ENCODE measurements around the gene GLRX3.
"Not testable (repeated sequence)": the region's sequence is repeated elsewhere in the genome, so short reads cannot be mapped to it uniquely, and the experiment has no call there.

The GLRX3 gene

GRCh38 chr10:130136226-130137089, at the start of gene GLRX3:
TSS of gene GLRX3 (plus strand) at chr10:130136391. CDS start at chr10:130136421, 30 bp downstream.
- peak; percentile 85 to 89 for DNase-seq (ENCODE audit: low read depth in 2 of 2)

- not testable (repeated sequence) for DNase-seq (ENCODE audit: low read depth in 2 of 2)
Measured at GRCh38 chr10:130090565-130090964, 45.6 kb upstream of the GLRX3 start.

DNA sequence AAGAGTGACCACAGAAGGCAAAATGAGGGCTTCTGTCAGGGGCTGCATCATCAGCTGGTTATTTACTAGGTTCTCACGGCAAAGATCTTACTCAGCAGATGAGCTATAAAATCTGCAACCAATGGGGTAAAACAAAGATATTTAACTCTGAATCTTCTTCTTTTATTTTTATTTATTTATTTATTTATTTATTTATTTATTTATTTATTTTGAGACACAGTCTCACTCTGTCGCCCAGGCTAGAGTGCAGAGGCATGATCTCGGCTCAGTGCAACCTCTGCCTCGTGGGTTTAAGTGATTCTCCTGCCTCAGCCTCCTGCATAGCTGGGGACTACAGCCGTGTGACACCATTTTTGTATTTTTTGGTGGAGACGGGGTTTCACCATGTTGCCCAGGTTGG, 36.8 kb upstream of the GLRX3 start:
- no peak for DNase-seq (ENCODE audit: low read depth in 2 of 2)

GRCh38 chr10:130105724-130106123, 30.5 kb upstream of the GLRX3 start:
- no peak for DNase-seq (ENCODE audit: low read depth in 2 of 2)

GRCh38 chr10:130108146-130108545, 28.0 kb upstream of the GLRX3 start:
- not testable (repeated sequence) for DNase-seq (ENCODE audit: low read depth in 2 of 2)

DNA sequence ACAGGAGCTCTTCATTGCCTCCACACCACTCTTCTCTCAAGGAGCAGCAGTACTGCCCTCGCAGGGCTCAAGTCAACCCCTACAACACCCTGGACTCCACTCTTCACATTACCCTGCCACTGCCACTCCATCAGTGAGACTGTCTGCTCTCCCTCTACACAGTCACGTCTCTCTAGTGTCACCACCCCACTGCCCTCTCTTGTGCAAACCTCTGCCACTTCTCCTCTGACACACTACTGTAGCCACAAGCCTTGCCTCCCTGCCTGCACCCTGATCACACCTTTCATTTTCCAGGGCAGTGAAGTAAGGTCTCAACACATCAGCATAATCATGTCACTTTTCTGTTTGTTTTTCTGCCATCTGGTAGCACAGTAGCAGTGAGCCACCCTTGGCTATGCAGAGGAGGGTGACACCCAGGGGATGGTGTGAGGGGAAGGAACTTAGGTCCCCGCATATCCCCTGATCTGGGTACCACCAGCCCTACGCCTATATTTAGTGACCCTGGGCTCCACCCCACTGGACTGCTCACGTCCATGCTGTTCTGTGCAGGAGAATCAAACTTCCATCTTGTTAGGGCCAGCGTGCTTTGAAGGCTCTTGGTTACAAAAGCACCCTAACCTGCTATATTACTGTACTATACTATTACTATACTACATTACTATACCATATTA, 27.1 kb upstream of the GLRX3 start:
- no peak for DNase-seq (ENCODE audit: low read depth in 2 of 2)

DNA sequence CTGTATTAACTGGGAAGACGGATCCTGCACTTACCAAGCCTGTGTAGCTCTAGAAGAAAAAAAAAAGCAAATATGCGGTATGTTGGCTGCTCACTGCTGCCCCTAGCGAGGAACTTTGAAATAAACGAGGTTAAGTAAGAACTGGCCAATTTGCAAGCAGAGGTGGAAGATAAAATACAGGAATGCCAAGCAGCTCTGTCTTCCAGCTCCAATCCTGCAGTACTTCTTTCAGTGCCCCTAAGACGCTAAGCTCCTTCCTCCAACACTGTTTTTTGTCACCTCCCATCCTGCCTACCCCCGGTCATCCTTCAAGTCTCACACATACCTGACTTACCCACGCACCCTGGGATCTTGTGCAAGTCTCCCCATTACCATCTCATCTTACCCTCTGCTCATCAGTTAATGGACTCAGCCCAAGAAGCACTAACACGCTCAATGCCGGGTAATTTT, 26.4 kb upstream of the GLRX3 start:
- peak; percentile 45 to 69 for DNase-seq (ENCODE audit: low read depth in 2 of 2)

- peak; percentile 94 to 99 for DNase-seq (ENCODE audit: low read depth in 2 of 2)
Measured at GRCh38 chr10:130110246-130111112, 25.7 kb upstream of the GLRX3 start, which contains the start of gene C10orf143. TSS of gene C10orf143 (minus strand) at chr10:130110830. CDS start at chr10:130110772, 58 bp downstream.

DNA sequence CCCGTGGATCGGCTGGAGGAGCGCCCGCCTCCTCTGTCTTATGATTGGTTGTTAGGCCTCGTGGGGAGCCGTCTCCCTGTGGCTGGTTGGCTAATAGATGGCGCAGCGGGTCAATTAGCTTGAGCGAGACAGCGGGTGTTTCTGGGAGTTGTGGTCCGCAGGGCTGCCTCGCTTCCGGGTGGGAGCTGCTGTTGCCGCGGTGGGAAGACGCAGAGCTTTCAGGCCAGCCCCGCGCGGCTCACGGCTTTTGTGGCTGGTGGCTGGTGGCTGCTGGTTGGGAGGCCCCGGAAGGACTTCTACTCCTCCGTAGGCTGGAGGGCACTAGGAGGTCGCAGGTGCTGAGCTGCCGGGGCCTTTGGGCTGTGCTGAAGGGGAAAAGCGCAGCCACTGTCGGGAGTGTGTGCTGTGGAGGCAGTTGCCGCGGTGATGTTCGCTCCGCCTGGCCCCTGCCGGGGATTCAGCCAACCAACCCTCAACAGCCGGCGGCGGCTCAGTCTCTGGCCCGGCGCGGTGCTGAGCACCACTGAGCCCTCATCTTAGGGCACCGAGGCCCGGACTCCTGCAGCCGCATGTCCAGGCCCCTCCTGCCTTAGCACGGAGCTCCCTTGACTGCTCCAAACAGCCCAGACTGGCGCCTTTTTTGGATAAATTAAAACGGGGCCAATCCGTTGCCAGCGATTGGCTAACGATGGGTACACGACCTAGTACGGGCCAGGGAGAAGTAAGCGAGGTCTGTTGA, 24.9 kb upstream of the GLRX3 start:
- peak; percentile 86 to 87 for DNase-seq (ENCODE audit: low read depth in 2 of 2)

GRCh38 chr10:130111852-130112180, 24.4 kb upstream of the GLRX3 start:
- no peak for DNase-seq (ENCODE audit: low read depth in 2 of 2)

DNA sequence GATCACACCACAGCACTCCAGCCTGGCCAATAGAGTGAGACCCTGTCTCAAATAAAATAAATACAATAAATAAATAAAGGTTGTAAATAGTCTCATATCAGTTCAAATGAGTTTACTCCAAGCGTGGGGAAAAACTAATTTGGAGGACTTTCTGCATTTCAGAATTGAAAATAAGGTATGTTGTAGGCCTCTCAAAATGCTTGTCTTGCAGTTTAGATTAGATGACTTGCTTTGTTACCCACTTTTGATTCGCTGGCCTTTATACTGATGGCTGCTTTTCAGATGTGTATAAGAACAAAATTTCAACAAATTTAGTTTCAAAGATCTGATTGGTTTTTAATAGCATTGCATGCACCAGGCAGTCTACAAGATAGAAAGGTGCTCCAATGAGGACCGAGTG, 23.4 kb upstream of the GLRX3 start:
- DNase-seq (ENCODE audit: low read depth in 2 of 2): no peak

GRCh38 chr10:130116942-130117341, 19.2 kb upstream of the GLRX3 start:
- not testable (repeated sequence) for DNase-seq (ENCODE audit: low read depth in 2 of 2)

DNA sequence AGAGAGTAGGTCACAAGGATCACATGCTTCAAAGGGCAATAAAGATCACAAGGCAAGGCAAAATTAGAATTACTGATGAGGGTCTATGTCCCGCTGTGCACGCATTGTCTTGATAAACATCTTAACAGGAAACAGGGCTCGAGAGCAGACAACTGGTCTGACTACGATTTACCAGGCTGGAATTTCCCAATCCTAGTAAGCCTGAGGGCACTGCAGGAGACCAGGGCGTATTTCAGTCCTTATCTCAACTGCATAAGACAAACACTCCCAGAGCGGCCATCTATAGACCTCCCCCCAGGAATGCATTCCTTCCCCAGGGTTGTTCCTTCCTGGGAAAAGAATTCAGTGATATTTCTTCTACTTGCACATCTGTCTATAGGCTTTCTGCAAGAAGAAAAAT, 18.7 kb upstream of the GLRX3 start:
- not testable (repeated sequence) for DNase-seq (ENCODE audit: low read depth in 2 of 2)

- DNase-seq (ENCODE audit: low read depth in 2 of 2): no peak
Measured at GRCh38 chr10:130121486-130122079, 14.6 kb upstream of the GLRX3 start.

GRCh38 chr10:130127364-130128061, 8.7 kb upstream of the GLRX3 start:
- DNase-seq (ENCODE audit: low read depth in 2 of 2): peak in 1 of 2 donors; percentile 33

GRCh38 chr10:130128062-130128781, 8.0 kb upstream of the GLRX3 start:
- DNase-seq (ENCODE audit: low read depth in 2 of 2): no peak

DNA sequence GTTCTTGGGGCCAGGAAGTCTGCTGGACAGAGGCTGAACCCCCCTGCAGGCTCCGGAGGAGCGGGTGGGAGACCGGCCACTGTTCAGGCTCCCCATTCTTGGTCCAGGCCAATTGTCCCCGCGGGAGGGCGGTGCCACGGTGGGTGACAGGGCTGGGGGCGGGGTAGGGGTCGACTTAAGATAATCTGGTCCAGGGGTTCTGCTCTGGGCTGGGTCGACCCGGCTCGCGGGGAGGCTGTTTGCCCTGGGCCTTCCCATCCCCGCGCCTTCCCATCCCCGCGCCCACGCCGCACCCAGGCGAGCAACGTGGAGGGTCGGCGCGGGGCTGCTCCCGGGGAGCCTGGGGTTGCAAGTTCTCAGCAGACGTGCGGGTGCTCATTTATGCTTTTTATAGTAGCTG, 7.3 kb upstream of the GLRX3 start:
- DNase-seq (ENCODE audit: low read depth in 2 of 2): no peak

DNA sequence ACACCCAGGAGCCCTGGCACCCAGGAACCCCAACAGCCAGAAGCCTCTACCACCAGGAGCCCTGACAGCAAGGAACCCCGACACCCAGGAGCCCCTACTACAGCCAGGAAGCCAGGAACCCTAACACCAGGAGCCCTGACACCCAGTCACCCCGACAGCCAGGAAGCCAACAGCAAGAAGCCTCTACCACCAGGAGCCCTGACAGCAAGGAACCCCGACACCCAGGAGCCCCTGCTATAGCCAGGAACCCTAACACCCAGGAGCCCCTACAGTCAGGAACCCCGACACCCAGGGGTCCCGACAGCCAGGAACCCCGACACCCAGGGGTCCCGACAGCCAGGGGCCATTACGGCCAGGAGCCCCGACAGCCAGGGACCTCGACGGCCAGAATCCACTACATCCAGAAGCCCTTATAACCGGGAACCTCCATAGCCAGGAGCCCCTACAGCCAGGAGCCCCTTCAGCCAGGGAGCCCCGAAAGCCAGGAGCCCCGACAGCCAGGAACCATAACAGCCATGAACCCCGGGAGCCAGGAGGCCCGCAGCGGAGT, 440 bp upstream of the GLRX3 start:
- DNase-seq (ENCODE audit: low read depth in 2 of 2): no peak

DNA sequence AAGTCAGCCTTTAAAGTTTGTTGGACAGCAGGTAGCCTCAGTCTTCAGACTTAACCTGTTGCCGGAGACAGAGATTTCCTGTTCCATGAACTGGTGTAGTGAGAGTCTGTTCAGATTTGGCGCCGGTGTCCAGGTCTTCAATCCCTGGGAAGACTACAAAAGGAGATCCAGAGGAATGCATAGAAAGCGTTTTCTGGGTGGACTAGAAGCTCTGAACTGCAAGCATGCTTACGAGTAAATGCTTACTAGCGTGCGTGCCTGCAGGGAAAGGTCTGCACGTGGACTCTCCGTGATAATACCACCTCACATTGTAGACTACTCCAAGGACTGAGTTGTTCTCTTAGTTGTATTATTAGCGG, 878 bp downstream of the GLRX3 start:
- no peak for DNase-seq (ENCODE audit: low read depth in 2 of 2)

All from activated CD4-positive, alpha-beta T cell treated with anti-CD3 and anti-CD28 coated beads for 24 hours (primary cell).